Endothelial cell of umbilical vein (primary cell): ENCODE data around the gene FJX1. TPM values are rescaled to one million over a fixed set of nuclear protein-coding genes. Genes with fewer than 3 reads are reported as not detected.

Source experiments
- BruUV-seq: library from RNA; stranded (reverse); fragments of 400-500 nt; replicated peaks from 2 replicates; lab custom pipeline; 2021; lab: Mats Ljungman, UMichigan
- CTCF ChIA-PET: fragments of 300-600, 350-600 bp; sonication (Branson Sonifier 250); formaldehyde crosslinking; loops from one replicate; lab custom pipeline; 2021; ENCODE audit warnings: antibody characterized with exemption, inconsistent platforms; lab: Charles Lee
- POLR2A ChIA-PET: fragments of 300-600, 350-600 bp; sonication (Branson Sonifier 250); formaldehyde crosslinking; loops from one replicate; lab custom pipeline; 2021; ENCODE audit warnings: antibody characterized with exemption, inconsistent platforms; lab: Charles Lee
- DNase-seq: peaks from one replicate; pipeline ENCODE4 v3.0.0-alpha.2; 2011; ENCODE audit warnings: low read depth, low spot score
- FAIRE-seq: peaks from 2 replicates; lab custom pipeline; 2011; peaks lifted over from hg19 to GRCh38; lab: Jason Lieb, UNC
- H2AFZ ChIP-seq: 2 replicates; pipeline ENCODE4 v1.6.0; 2012; ENCODE audit warnings: low read depth, low read length, control low read depth, inconsistent platforms
- H3K27ac ChIP-seq: 2 replicates; pipeline ENCODE4 v1.5.1; 2011; ENCODE audit warnings: low read depth, mild to moderate bottlenecking, control low read depth, low read length, moderate library complexity; ENCODE audit not compliant: insufficient read depth
- H3K27me3 ChIP-seq, 2 experiments: 2 replicates each; pipeline versions ENCODE4 v1.6.0 to v1.6.1; 2011; ENCODE audit warnings: low read length in 2 of 2, mixed read lengths in 1 of 2; ENCODE audit not compliant: control insufficient read depth in 2 of 2, insufficient read depth in 2 of 2
- H3K36me3 ChIP-seq, 2 experiments: 2 replicates in 1 of 2; 3 replicates in 1 of 2; pipeline ENCODE4 v1.5.1; 2011; ENCODE audit warnings: low read length in 2 of 2, mild to moderate bottlenecking in 1 of 2, moderate library complexity in 1 of 2; ENCODE audit not compliant: control insufficient read depth in 2 of 2, insufficient read depth in 2 of 2; ENCODE audit errors: extremely low read depth in 1 of 2
- H3K4me1 ChIP-seq: 3 replicates; pipeline ENCODE4 v1.5.1; 2011; ENCODE audit warnings: mild to moderate bottlenecking, low read length; ENCODE audit not compliant: control insufficient read depth, insufficient read depth; ENCODE audit errors: extremely low read depth
- H3K4me2 ChIP-seq: 2 replicates; pipeline ENCODE4 v1.6.1; 2011; ENCODE audit warnings: low read length, control low read depth, mixed read lengths; ENCODE audit not compliant: insufficient read depth
- H3K4me3 ChIP-seq, 3 experiments: fragments of 200-600 bp in 1 of 3; sonication (generic), shearing (Covaris generic) in 1 of 3; replicated peaks in 1 of 3; 2 replicates each; pipeline ENCODE4 v1.5.1; 2011 to 2016; ENCODE audit warnings: control low read depth in 3 of 3, low read length in 3 of 3, mild to moderate bottlenecking in 2 of 3, inconsistent platforms in 1 of 3, low read depth in 1 of 3, moderate library complexity in 1 of 3; ENCODE audit not compliant: insufficient read depth in 1 of 3
- H3K79me2 ChIP-seq: 2 replicates; pipeline ENCODE4 v1.6.0; 2012; ENCODE audit warnings: low read length, inconsistent platforms; ENCODE audit not compliant: control insufficient read depth, insufficient read depth
- H3K9ac ChIP-seq: replicated peaks from 2 replicates; pipeline ENCODE3; 2011; ENCODE audit warnings: low read length, control low read depth; ENCODE audit not compliant: insufficient read depth; ENCODE audit errors: extremely low read depth
- H3K9me1 ChIP-seq: replicated peaks from 3 replicates; pipeline ENCODE4 v1.6.0; 2011; ENCODE audit warnings: mild to moderate bottlenecking, low read length; ENCODE audit not compliant: control insufficient read depth, insufficient read depth; ENCODE audit errors: extremely low read depth
- H3K9me3 ChIP-seq: replicated peaks from 2 replicates; pipeline ENCODE4 v1.5.1; 2012; ENCODE audit warnings: low read length, inconsistent platforms; ENCODE audit not compliant: control insufficient read depth, insufficient read depth
- H4K20me1 ChIP-seq: replicated peaks from 2 replicates; pipeline ENCODE3; 2011; ENCODE audit warnings: mild to moderate bottlenecking, low read length; ENCODE audit not compliant: control insufficient read depth, insufficient read depth; ENCODE audit errors: extremely low read depth
- EZH2 ChIP-seq: IDR thresholded peaks from 2 replicates; pipeline ENCODE4 v1.6.1; 2012; ENCODE audit warnings: borderline replicate concordance, low read depth, mild to moderate bottlenecking, moderate library complexity, low read length, inconsistent platforms; ENCODE audit not compliant: severe bottlenecking
- FOS ChIP-seq: IDR thresholded peaks from 2 replicates; pipeline ENCODE4 v1.6.1; 2011; ENCODE audit warnings: mild to moderate bottlenecking, low read length, moderate library complexity, borderline replicate concordance; ENCODE audit not compliant: insufficient read depth
- GATA2 ChIP-seq: IDR thresholded peaks from 2 replicates; pipeline ENCODE4 v1.7.0; 2011; ENCODE audit warnings: low read depth, mild to moderate bottlenecking, moderate library complexity, mixed read lengths, low read length; ENCODE audit not compliant: insufficient read length, insufficient read depth
- JUN ChIP-seq: IDR thresholded peaks from 2 replicates; pipeline ENCODE4 v1.6.1; 2011; ENCODE audit warnings: borderline replicate concordance, low read depth; ENCODE audit not compliant: insufficient read length, insufficient read depth
- MYC ChIP-seq: IDR thresholded peaks from one replicate; pipeline ENCODE4 v1.6.1; 2011; ENCODE audit warnings: mild to moderate bottlenecking, low read depth, low read length
- POLR2A ChIP-seq: IDR thresholded peaks from 2 replicates; pipeline ENCODE4 v1.6.1; 2012; ENCODE audit warnings: low read depth, mild to moderate bottlenecking, control low read depth, low read length
- POLR2AphosphoS5 ChIP-seq: IDR thresholded peaks from 2 replicates; pipeline ENCODE4 v1.6.1; 2012; ENCODE audit warnings: low read depth, mild to moderate bottlenecking, control low read depth, low read length, moderate library complexity; ENCODE audit not compliant: insufficient read depth
- dilution Hi-C: fragments of 300-500 bp; cut with MboI; formaldehyde crosslinking; loops from one replicate; pipeline ENCODE4 v1.15.0; 2019; ENCODE audit warnings: low sequenced_read_pairs; ENCODE audit not compliant: extremely low pct_ligation_motif_present
- intact Hi-C: fragments of 100-400 bp; cut with micrococcal nuclease; formaldehyde crosslinking; loops from one replicate; pipeline ENCODE4 v1.10.0; 2022
- polyA plus RNA-seq, 4 experiments: library from polyadenylated mRNA; depleted of rRNA in 3 of 4; stranded (reverse) in 3 of 4; unstranded in 1 of 4; fragments of >200 nt; gene quantifications; 2 replicates each; pipeline versions ENCODE4 v1.2.1 to v1.2.3, GENCODE V29; 2011 to 2012; ENCODE audit warnings: missing spikeins in 1 of 4
- total RNA-seq: library from RNA; stranded (reverse); gene quantifications from 2 replicates; pipeline ENCODE4 v1.2.3, GENCODE V29; 2021
- TF ChIP-seq, protein P1 (sequence below): IDR thresholded peaks from 2 replicates; pipeline ENCODE4 v1.6.1; 2011; ENCODE audit not compliant: insufficient read depth, insufficient read length
- TF ChIP-seq, protein P2 (sequence below), 2 donors: IDR thresholded peaks; 1 replicate in 1 of 2; 2 replicates in 1 of 2; pipeline ENCODE4 v1.5.1; 2011; ENCODE audit warnings: low read length in 2 of 2, mild to moderate bottlenecking in 2 of 2, moderate library complexity in 2 of 2, control low read depth in 1 of 2, inconsistent platforms in 1 of 2, low read depth in 1 of 2; ENCODE audit not compliant: insufficient read depth in 1 of 2; ENCODE audit errors: extremely low read depth in 1 of 2

The FJX1 gene
- total and polyA plus RNA-seq, 2 donors (not counting 3 experiments of a cell fraction or from before 2014, with no cell fraction given), result 9.2 to 26.6 TPM

DNA sequence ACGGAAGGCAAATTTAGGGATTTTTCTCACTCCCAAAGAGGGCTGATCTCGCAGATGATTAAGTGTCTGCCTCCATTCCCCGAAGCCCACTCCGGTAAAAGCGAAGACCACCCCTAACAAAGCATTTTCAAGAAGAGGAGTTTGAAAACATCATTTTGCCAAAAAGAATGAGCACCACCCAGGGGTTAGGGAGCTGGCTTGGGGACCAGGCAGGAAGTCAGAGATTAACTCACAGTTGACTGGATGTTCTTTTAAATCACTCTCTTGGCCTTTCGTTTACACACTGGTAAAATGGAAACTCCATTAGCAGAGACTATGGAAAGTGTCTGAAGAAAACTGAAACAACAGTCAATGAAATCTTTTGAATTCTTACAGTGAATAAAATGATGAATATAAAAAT, 36.5 kb downstream of the FJX1 start:
- Histone ChIP-seq H2AFZ (no peak overlapping the region), H3K9ac (no peak overlapping the region), H3K4me3 (no peak overlapping the region), H3K9me3 (no peaks in the 10 kb centered on the region), H3K9me1 (no peaks in the 10 kb centered on the region), H3K27ac (no peak overlapping the region), H3K36me3 (no peaks in the 10 kb centered on the region), H3K79me2 (no peaks in the 10 kb centered on the region), H3K27me3 (peaks cover 0 to 4% of the 10 kb centered on the region in 2 experiments), H3K4me1 (peaks cover 4% of the 10 kb centered on the region), H4K20me1 (no peaks in the 10 kb centered on the region), H3K4me2 (no peak overlapping the region)
- no TSS peak for BruUV-seq
- no peak for DNase-seq
- FAIRE-seq, result no peak
- intact Hi-C loops (no loop called here), dilution Hi-C loops (no loop called here)
- TF ChIP-seq POLR2A, result no peak
- ChIA-PET CTCF (no interaction called here), POLR2A (no interaction called here)

DNA sequence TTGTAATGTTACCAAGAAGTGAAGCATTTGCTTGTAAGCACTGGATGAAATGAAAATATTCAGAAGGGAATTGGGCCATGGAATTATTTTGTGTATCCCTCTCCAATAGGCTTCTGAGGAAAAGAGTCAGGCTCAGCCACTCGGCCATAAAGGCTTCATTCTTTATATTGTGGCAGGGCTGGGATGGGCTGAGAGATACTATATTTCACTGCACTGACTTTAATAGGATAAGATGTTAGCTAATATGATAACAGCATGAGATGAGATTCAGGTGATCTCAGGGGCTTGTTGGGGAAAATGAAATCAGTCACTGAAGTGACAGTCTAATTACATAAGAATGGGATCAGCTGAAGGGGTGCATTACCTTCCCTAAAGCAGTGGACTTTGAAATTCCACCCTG, 37.0 kb downstream of the FJX1 start:
- no peaks in the 10 kb centered on the region for H4K20me1 ChIP-seq
- H3K27me3 ChIP-seq, result peaks cover 0 to 4% of the 10 kb centered on the region in 2 experiments
- no peak for DNase-seq
- BruUV-seq, result no TSS peak
- H3K9ac ChIP-seq, result no peak overlapping the region
- dilution Hi-C loops (no loop called here), intact Hi-C loops (no loop called here)
- ChIA-PET CTCF (no interaction called here), POLR2A (no interaction called here)
- H3K9me3 ChIP-seq, result no peaks in the 10 kb centered on the region
- no peaks in the 10 kb centered on the region for H3K79me2 ChIP-seq
- no peaks in the 10 kb centered on the region for H3K9me1 ChIP-seq
- H3K4me3 ChIP-seq, result no peak overlapping the region
- no peak for TF ChIP-seq GATA2
- no peak for TF ChIP-seq FOS
- TF ChIP-seq EZH2, result no peak
- no peak for TF ChIP-seq POLR2AphosphoS5
- TF ChIP-seq, protein P1, sequence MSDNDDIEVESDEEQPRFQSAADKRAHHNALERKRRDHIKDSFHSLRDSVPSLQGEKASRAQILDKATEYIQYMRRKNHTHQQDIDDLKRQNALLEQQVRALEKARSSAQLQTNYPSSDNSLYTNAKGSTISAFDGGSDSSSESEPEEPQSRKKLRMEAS, result no peak
- TF ChIP-seq MYC, result no peak
- no peak for TF ChIP-seq JUN
- TF ChIP-seq POLR2A, result no peak
- TF ChIP-seq, protein P2, sequence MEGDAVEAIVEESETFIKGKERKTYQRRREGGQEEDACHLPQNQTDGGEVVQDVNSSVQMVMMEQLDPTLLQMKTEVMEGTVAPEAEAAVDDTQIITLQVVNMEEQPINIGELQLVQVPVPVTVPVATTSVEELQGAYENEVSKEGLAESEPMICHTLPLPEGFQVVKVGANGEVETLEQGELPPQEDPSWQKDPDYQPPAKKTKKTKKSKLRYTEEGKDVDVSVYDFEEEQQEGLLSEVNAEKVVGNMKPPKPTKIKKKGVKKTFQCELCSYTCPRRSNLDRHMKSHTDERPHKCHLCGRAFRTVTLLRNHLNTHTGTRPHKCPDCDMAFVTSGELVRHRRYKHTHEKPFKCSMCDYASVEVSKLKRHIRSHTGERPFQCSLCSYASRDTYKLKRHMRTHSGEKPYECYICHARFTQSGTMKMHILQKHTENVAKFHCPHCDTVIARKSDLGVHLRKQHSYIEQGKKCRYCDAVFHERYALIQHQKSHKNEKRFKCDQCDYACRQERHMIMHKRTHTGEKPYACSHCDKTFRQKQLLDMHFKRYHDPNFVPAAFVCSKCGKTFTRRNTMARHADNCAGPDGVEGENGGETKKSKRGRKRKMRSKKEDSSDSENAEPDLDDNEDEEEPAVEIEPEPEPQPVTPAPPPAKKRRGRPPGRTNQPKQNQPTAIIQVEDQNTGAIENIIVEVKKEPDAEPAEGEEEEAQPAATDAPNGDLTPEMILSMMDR (IDR thresholded peaks at IDR 0.05; ENCODE audit: extremely low read depth in 1 of 2, insufficient read depth in 1 of 2, low read depth in 1 of 2, low read length in 2 of 2), result no peak
- H3K4me2 ChIP-seq, result no peak overlapping the region
- H2AFZ ChIP-seq, result no peak overlapping the region
- FAIRE-seq, result no peak
- H3K4me1 ChIP-seq, result peaks cover 2% of the 10 kb centered on the region
- H3K27ac ChIP-seq, result no peak overlapping the region
- no peaks in the 10 kb centered on the region for H3K36me3 ChIP-seq
